Endodermal cell (in vitro differentiated cells): ENCODE measurements around the gene PDCD2L. TPM values are rescaled to one million over a fixed set of nuclear protein-coding genes. Genes with fewer than 3 reads are reported as not detected.

Source experiments
- DNase-seq: peaks from one replicate; pipeline ENCODE4 v3.0.0-alpha.2; 2017
- H3K27ac ChIP-seq: 2 replicates; pipeline ENCODE4 v1.5.1; 2013; ENCODE audit warnings: mild to moderate bottlenecking, low read depth, low read length, moderate library complexity
- H3K27me3 ChIP-seq: 2 replicates; pipeline ENCODE4 v1.6.1; 2013; ENCODE audit warnings: mild to moderate bottlenecking, low read length, moderate library complexity; ENCODE audit not compliant: insufficient read depth, control insufficient read depth, poor library complexity, severe bottlenecking
- H3K36me3 ChIP-seq: 2 replicates; pipeline ENCODE4 v1.7.0; 2013; ENCODE audit warnings: mild to moderate bottlenecking, low read length, moderate library complexity; ENCODE audit not compliant: control insufficient read depth, insufficient read depth
- H3K4me1 ChIP-seq: one replicate; pipeline ENCODE4 v1.7.0; 2013; ENCODE audit warnings: low read length; ENCODE audit not compliant: control insufficient read depth, insufficient read depth
- H3K4me3 ChIP-seq: 2 replicates; pipeline ENCODE4 v1.5.1; 2013; ENCODE audit warnings: mild to moderate bottlenecking, low read length, moderate library complexity
- H3K9ac ChIP-seq: 2 replicates; pipeline ENCODE4 v1.6.1; 2013; ENCODE audit warnings: mild to moderate bottlenecking, low read length, moderate library complexity; ENCODE audit not compliant: poor library complexity, severe bottlenecking; ENCODE audit errors: extremely low read depth
- H3K9me3 ChIP-seq: 2 replicates; pipeline ENCODE4 v1.6.1; 2013; ENCODE audit warnings: mild to moderate bottlenecking, low read length, moderate library complexity; ENCODE audit not compliant: control insufficient read depth
- H3K27ac Mint-ChIP-seq: 2 replicates; pipeline ENCODE4 v1.8.0; 2020; ENCODE audit warnings: mixed read lengths
- H3K27me3 Mint-ChIP-seq: 2 replicates; pipeline ENCODE4 v1.8.0; 2021; ENCODE audit warnings: mild to moderate bottlenecking, mixed read lengths; ENCODE audit not compliant: insufficient read depth
- H3K36me3 Mint-ChIP-seq: 2 replicates; pipeline ENCODE4 v1.8.0; 2020; ENCODE audit warnings: low read depth, mixed read lengths
- H3K4me1 Mint-ChIP-seq: 2 replicates; pipeline ENCODE4 v1.8.0; 2020; ENCODE audit warnings: mixed read lengths
- H3K4me3 Mint-ChIP-seq: 2 replicates; pipeline ENCODE4 v1.8.0; 2020; ENCODE audit warnings: mild to moderate bottlenecking, moderate library complexity, mixed read lengths
- H3K9me3 Mint-ChIP-seq: 2 replicates; pipeline ENCODE4 v1.8.0; 2020; ENCODE audit warnings: mild to moderate bottlenecking, mixed read lengths
- WGBS, 2 experiments: methylation state at CpG; one replicate each; pipeline versions ENCODE4 v1.1.5 to v1.1.7; 2013; ENCODE audit warnings: missing lambda C conversion rate in 2 of 2, mixed read lengths in 1 of 2; ENCODE audit not compliant: insufficient coverage in 1 of 2, insufficient read length in 1 of 2; 5-methylcytosine and 5-hydroxymethylcytosine counted together
- total RNA-seq, 2 donors: library from RNA; stranded (reverse); fragmentation: NEBNext Ultra II Directional in 1 of 2; extraction: Animal tissue kit (Norgen Biotek cat#: 25700) in 1 of 2; gene quantifications; 2 replicates in 1 of 2; 3 replicates in 1 of 2; pipeline ENCODE4 v1.2.1, GENCODE V29; 2021
- TF ChIP-seq, protein P1 (sequence below): fragments of 200-600 bp; sonication (generic); conservative IDR thresholded peaks from 2 replicates; pipeline ENCODE4 v1.5.0; 2021; ENCODE audit warnings: antibody characterized with exemption, mild to moderate bottlenecking

PDCD2L gene
- total RNA-seq, 2 donors from 2014 or later: 25.0 to 25.1 TPM

DNA sequence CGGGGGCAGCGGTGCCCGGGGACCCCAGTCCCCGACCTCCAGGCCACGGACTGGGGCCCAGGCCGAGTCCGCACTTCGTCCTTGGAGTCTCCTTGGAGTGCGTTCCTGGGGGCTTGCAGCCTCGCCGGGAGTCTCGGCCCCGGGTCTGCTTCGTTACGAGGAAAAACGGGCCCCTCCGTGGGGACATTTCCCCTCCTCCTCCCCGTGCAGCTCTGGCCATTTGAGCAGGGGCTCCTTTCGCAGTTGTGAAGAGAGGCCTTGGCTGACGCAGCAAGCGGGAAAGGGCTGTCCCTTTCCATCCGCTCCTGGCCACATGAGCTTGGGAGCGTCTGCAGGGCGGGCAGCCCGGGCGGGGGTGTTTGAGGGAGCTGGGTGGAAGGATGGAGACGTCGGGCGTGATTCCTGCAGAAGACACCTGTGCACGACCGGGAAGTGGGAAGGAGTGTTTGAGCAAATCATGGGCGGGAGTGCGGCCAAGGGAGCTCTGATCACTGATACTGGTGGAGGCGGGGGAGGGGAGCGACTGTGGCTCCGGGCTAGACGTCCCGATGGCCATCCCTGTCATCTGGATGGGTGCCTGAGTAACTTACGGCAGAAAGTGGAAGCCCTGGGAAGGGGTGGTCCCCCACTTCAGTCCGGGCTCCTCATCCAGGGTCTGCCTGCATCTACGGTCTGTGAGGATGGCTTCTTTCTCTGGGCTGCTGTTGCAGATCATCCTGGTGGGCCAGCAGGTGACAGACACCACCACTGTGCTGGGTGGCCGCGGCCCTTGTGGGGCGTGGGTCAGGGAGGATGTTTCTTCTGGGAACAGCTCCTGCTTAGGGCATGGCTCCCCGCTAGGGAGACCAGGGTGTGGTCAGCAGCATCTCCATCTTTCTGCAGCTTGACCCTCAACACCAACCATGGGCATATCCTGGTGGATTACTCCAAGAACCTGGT lies 38.5 kb upstream of the PDCD2L start:
- H3K27me3 ChIP-seq: no peaks in the 10 kb centered on the region
- peaks cover 29% of the 10 kb centered on the region for H3K36me3 ChIP-seq
- Mint-ChIP-seq H3K36me3 (peaks cover 27% of the 10 kb centered on the region), H3K27ac (peak overlapping the region; percentile 44), H3K27me3 (peaks cover 3% of the 10 kb centered on the region), H3K4me3 (peak overlapping the region; percentile 85), H3K9me3 (no peaks in the 10 kb centered on the region), H3K4me1 (peaks cover 17% of the 10 kb centered on the region)
- WGBS, 2 experiments: 11 to 21% methylated on average over 20 to 45 of the region's 45 CpGs
- TF ChIP-seq, protein P1, sequence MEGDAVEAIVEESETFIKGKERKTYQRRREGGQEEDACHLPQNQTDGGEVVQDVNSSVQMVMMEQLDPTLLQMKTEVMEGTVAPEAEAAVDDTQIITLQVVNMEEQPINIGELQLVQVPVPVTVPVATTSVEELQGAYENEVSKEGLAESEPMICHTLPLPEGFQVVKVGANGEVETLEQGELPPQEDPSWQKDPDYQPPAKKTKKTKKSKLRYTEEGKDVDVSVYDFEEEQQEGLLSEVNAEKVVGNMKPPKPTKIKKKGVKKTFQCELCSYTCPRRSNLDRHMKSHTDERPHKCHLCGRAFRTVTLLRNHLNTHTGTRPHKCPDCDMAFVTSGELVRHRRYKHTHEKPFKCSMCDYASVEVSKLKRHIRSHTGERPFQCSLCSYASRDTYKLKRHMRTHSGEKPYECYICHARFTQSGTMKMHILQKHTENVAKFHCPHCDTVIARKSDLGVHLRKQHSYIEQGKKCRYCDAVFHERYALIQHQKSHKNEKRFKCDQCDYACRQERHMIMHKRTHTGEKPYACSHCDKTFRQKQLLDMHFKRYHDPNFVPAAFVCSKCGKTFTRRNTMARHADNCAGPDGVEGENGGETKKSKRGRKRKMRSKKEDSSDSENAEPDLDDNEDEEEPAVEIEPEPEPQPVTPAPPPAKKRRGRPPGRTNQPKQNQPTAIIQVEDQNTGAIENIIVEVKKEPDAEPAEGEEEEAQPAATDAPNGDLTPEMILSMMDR: no peak
- H3K9me3 ChIP-seq: no peaks in the 10 kb centered on the region
- peak; percentile 72 for DNase-seq
- H3K27ac ChIP-seq: no peak overlapping the region
- no peaks in the 10 kb centered on the region for H3K4me1 ChIP-seq
- H3K9ac ChIP-seq: peak overlapping the region; percentile 47
- H3K4me3 ChIP-seq: peak overlapping the region; percentile 91

DNA sequence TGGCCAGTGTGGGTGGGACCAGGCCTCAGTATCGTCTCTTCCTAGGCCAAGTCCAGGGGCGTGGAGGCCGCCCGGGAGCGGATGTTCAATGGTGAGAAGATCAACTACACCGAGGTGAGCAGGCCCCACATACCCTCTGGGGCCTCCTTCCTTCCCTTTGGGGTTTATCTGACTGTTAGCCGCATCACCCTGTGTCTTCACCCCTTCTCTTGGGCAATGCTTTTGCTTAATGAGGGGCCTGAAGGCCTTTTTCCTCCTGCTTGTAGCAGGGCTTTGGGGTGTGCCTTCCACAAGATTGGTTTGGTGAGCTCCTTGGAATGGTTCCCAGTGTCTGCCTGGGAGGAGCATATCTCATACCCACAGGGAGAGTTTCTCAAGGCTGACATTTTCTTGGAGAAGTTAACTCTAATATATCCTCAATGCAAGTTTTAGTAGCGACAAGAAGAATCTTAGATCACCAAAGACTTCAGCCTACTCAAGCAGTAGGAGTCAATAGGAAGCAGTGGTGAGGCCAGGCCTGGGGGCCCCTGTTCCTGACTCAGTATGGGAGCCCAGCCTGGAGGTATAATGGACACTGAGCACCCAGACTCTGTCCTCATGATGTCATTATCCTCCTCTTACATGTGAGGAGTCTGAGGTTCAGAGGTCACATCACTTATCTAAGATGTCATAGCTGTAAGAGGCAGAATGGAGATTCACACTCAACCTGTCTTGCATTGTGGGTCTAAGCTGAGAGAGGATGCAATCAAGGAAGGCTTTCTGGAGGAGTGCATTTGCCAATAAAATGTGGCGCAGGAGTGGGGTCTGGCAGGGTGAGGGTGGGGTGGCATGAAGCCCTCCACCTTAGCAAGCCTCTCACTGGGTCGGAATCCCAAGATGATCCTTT lies 37.2 kb upstream of the PDCD2L start:
- no peaks in the 10 kb centered on the region for H3K27me3 ChIP-seq
- H3K36me3 ChIP-seq: peaks cover 35% of the 10 kb centered on the region
- Mint-ChIP-seq H3K9me3 (no peaks in the 10 kb centered on the region), H3K4me1 (peaks cover 17% of the 10 kb centered on the region), H3K36me3 (peaks cover 34% of the 10 kb centered on the region), H3K4me3 (peak overlapping the region; percentile 85), H3K27ac (no peak overlapping the region), H3K27me3 (peaks cover 3% of the 10 kb centered on the region)
- no peak overlapping the region for H3K4me3 ChIP-seq
- 95 to 100% methylated on average over 3 to 10 of the region's 10 CpGs for WGBS, 2 experiments
- no peaks in the 10 kb centered on the region for H3K9me3 ChIP-seq
- TF ChIP-seq, protein P1: no peak
- no peak overlapping the region for H3K27ac ChIP-seq
- DNase-seq: no peak
- no peak overlapping the region for H3K9ac ChIP-seq
- H3K4me1 ChIP-seq: no peaks in the 10 kb centered on the region

- Histone ChIP-seq H3K27ac (no peak overlapping the region), H3K27me3 (no peaks in the 10 kb centered on the region)
- H3K36me3 Mint-ChIP-seq: peaks cover 40% of the 10 kb centered on the region
Observed at GRCh38 chr19:34367624-34367957, 36.6 kb upstream of the PDCD2L start.

More at GRCh38 chr19:34367624-34367957, 36.6 kb upstream of the PDCD2L start:
- Histone ChIP-seq H3K36me3 (peaks cover 35% of the 10 kb centered on the region), H3K9me3 (no peaks in the 10 kb centered on the region), H3K4me1 (no peaks in the 10 kb centered on the region), H3K9ac (no peak overlapping the region), H3K4me3 (no peak overlapping the region)
- TF ChIP-seq, protein P1: no peak
- no peak overlapping the region for H3K4me3 Mint-ChIP-seq
- no peak overlapping the region for H3K27ac Mint-ChIP-seq
- peaks cover 3% of the 10 kb centered on the region for H3K27me3 Mint-ChIP-seq
- no peak for DNase-seq
- 94 to 97% methylated on average over 6 to 8 of the region's 8 CpGs for WGBS, 2 experiments
- H3K9me3 Mint-ChIP-seq: no peaks in the 10 kb centered on the region
- H3K4me1 Mint-ChIP-seq: peaks cover 17% of the 10 kb centered on the region
